SK-N-MC (cell line): ENCODE measurements around the gene PSMA4.
"Not testable (repeated sequence)": the region's sequence is repeated elsewhere in the genome, so short reads cannot be mapped to it uniquely, and the experiment has no call there.

Experiments used
- DNase-seq: peaks from one replicate; pipeline ENCODE4 v3.0.0-alpha.2; 2011; ENCODE audit warnings: low read depth, low spot score
- H3K27ac ChIP-seq: fragments of 200-600 bp; sonication (generic); 2 replicates; pipeline ENCODE4 v1.5.1; 2016; ENCODE audit warnings: mixed run types
- H3K36me3 ChIP-seq: fragments of 200-600 bp; sonication (generic); 2 replicates; pipeline ENCODE4 v1.6.1; 2017; ENCODE audit warnings: antibody characterized with exemption, low read length, mixed read lengths; ENCODE audit not compliant: insufficient read depth
- H3K4me3 ChIP-seq: fragments of 200-600 bp; sonication (generic); 2 replicates; pipeline ENCODE4 v1.5.1; 2016
- H3K9ac ChIP-seq: fragments of 200-600 bp; sonication (generic); 2 replicates; pipeline ENCODE4 v1.8.0; 2017; ENCODE audit warnings: mixed run types, mixed read lengths; ENCODE audit not compliant: insufficient read length
- H3K9me3 ChIP-seq: fragments of 200-600 bp; sonication (generic); 2 replicates; pipeline ENCODE4 v1.6.1; 2017; ENCODE audit warnings: low read depth, mild to moderate bottlenecking, antibody characterized with exemption, low read length, moderate library complexity, mixed read lengths
- EZH2 ChIP-seq: fragments of 200-600 bp; sonication (generic); IDR thresholded peaks from one replicate; pipeline ENCODE4 v1.6.1; 2017; ENCODE audit warnings: antibody characterized with exemption
- FOXP2 ChIP-seq: optimal IDR thresholded peaks from 2 replicates; pipeline ENCODE3; 2011; ENCODE audit warnings: mild to moderate bottlenecking, moderate library complexity; ENCODE audit not compliant: insufficient read depth; ENCODE audit errors: extremely low read length, control extremely low read depth
- POLR2AphosphoS5 ChIP-seq: IDR thresholded peaks from 2 replicates; pipeline ENCODE4 v1.6.1; 2012; ENCODE audit warnings: mild to moderate bottlenecking, low read depth, low read length, borderline replicate concordance

PSMA4 gene

DNA sequence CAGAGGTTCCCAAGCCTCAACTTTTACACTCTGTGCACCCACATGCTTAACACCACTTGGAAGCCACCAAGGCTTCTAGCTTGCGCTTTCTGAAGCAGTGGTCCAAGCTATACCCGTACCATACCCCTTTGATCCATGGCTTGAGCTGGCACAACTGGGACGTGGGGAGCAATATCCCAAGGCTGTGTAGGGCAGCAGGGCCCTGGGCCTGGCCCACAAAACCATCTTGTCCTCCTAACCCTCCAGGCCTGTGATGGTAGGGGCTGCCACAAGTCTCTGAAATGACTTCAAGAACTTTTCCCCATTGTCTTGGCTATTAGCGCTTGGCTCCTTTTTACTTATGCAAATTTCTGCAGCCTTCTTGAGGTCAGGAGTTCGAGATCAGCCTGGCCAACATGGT is 16.0 kb upstream of the PSMA4 start:
- no peaks in the 10 kb centered on the region for H3K36me3 ChIP-seq
- no peak overlapping the region for H3K4me3 ChIP-seq
- H3K9ac ChIP-seq, result no peak overlapping the region
- DNase-seq, result no peak
- H3K9me3 ChIP-seq, result no peaks in the 10 kb centered on the region
- H3K27ac ChIP-seq, result no peak overlapping the region
- no peak for TF ChIP-seq EZH2
- TF ChIP-seq POLR2AphosphoS5, result no peak
- TF ChIP-seq FOXP2, result no peak

DNA sequence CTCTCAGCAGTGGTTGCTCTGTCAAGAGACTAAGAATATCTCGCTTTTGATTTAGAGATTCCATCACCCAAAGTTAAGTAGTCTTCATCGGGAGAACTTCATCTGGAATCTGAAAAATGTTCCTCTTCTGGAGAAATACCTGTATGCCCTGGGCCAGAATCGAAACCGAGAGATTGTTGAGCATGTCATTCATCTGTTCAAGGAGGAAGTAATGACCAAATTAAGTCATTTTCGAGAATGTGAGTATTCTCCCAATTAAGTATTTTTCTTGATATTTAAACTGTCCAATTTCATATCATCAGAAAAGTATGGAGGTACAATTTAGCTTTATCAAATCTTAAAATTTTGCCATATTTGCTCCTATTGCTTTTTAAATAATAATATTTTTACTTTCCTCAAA is 12.9 kb upstream of the PSMA4 start:
- H3K36me3 ChIP-seq, result no peaks in the 10 kb centered on the region
- no peak overlapping the region for H3K9ac ChIP-seq
- no peak for DNase-seq
- H3K27ac ChIP-seq, result no peak overlapping the region
- TF ChIP-seq POLR2AphosphoS5 (no peak), FOXP2 (no peak), EZH2 (no peak)
- H3K4me3 ChIP-seq, result no peak overlapping the region
- H3K9me3 ChIP-seq, result no peaks in the 10 kb centered on the region

- no peak overlapping the region for H3K9ac ChIP-seq
- TF ChIP-seq EZH2 (no peak), POLR2AphosphoS5 (no peak), FOXP2 (no peak)
- DNase-seq, result no peak
Measured at GRCh38 chr15:78533331-78533730, 6.9 kb upstream of the PSMA4 start.

DNA sequence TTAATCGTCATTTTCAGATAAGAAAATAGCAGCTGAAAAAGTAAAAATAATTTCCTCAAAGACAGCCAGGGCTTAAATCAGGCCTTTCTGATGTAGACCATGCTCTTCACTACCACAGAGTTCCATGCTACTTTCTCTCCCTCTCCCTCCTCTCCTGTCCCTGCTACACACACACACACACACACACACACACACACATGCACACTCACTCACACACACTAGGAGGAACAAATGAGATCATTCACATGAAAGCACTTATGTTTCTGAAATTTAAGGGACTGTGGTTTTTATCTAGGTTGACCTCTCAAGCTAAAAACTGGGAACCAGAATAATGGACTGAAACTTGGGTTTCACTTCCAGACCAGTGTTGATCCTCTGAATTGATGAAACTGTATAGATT is 4.1 kb upstream of the PSMA4 start:
- TF ChIP-seq POLR2AphosphoS5 (no peak), EZH2 (no peak), FOXP2 (no peak)
- Histone ChIP-seq H3K4me3 (no peak overlapping the region), H3K9ac (no peak overlapping the region), H3K9me3 (no peaks in the 10 kb centered on the region), H3K27ac (no peak overlapping the region), H3K36me3 (no peaks in the 10 kb centered on the region)
- no peak for DNase-seq

More at GRCh38 chr15:78533331-78533730, 6.9 kb upstream of the PSMA4 start:
- no peaks in the 10 kb centered on the region for H3K9me3 ChIP-seq
- no peak overlapping the region for H3K27ac ChIP-seq
- no peak overlapping the region for H3K4me3 ChIP-seq
- no peaks in the 10 kb centered on the region for H3K36me3 ChIP-seq

- Histone ChIP-seq H3K9ac (peak overlapping the region; percentile 52), H3K36me3 (peaks cover 10% of the 10 kb centered on the region), H3K4me3 (no peak overlapping the region), H3K27ac (peak overlapping the region; percentile 76), H3K9me3 (no peaks in the 10 kb centered on the region)
- TF ChIP-seq FOXP2 (no peak), EZH2 (no peak), POLR2AphosphoS5 (no peak)
- no peak for DNase-seq
Measured at GRCh38 chr15:78537266-78537905, 2.9 kb upstream of the PSMA4 start.

GRCh38 chr15:78538358-78538757 is 1.9 kb upstream of the PSMA4 start:
- TF ChIP-seq POLR2AphosphoS5, result no peak
- no peak for TF ChIP-seq FOXP2
- TF ChIP-seq EZH2, result no peak
- DNase-seq, result no peak
- H3K27ac ChIP-seq, result no peak overlapping the region
- peaks cover 20% of the 10 kb centered on the region for H3K36me3 ChIP-seq
- H3K9me3 ChIP-seq, result no peaks in the 10 kb centered on the region
- no peak overlapping the region for H3K4me3 ChIP-seq
- H3K9ac ChIP-seq, result no peak overlapping the region

- DNase-seq, result not testable (repeated sequence)
- peak overlapping the region; percentile 88 for H3K27ac ChIP-seq
Measured at GRCh38 chr15:78539464-78540140, 642 bp upstream of the PSMA4 start.

DNA sequence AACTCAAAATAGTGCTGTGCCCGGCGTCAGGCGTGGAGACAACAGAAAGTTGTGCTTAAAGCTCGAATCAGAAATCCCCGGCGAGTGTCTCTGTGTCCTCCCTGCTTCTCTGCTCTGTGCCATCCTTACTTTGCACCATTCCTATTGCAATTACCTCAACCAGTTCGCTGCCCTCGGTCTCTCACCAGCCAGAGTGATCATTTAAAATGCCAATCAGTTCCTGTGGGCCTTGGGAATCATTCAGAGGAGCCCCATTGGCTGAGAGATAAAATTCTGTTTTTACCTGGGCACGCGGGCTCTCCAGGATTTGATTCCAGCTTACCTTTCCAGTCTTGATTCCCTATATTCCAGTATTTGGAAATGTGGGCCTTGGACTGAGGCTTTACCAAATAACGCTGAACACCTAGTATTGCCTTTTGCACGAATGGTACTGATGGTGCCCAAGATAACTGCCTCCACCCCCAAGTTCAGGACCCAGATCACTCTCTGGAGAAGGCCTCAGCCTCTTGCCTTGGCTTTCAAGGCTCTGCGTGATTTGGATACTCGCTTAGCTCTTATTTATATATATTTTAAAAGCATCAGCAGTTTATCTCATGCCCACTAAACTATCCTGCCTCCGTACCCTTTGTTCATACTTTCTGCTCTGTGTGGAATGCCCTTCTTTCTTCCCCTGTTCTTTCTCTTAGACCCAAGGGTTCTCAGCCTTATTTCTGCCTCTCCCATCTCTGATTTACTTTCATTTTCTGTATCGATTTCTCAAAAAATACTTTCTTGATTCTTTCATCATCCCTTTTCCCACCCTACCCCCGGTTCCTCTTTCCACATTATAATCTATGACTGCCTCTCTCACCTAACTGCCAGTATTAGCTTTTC is 863 bp downstream of the PSMA4 start:
- no peak for TF ChIP-seq POLR2AphosphoS5
- TF ChIP-seq EZH2, result no peak
- no peak for TF ChIP-seq FOXP2
- Histone ChIP-seq H3K9ac (peak overlapping the region; percentile 97), H3K4me3 (peak overlapping the region; percentile 93), H3K27ac (peak overlapping the region; percentile 88; the same call in 1 of the 2 replicates), H3K36me3 (peaks cover 47% of the 10 kb centered on the region), H3K9me3 (no peaks in the 10 kb centered on the region)
- DNase-seq, result no peak

More at GRCh38 chr15:78539464-78540140, 642 bp upstream of the PSMA4 start:
- Histone ChIP-seq H3K36me3 (peaks cover 32% of the 10 kb centered on the region), H3K4me3 (peak overlapping the region; percentile 93), H3K9ac (peak overlapping the region; percentile 97)
- not testable (repeated sequence) for H3K9me3 ChIP-seq
